OCI-LY1 (cell line): ENCODE results near the gene EEF1G.
"Not testable (repeated sequence)": the region's sequence is repeated elsewhere in the genome, so short reads cannot be mapped to it uniquely, and the experiment has no call there.

Experiments used
- H2AFZ ChIP-seq: fragments of 200-600 bp; sonication (generic), shearing (Covaris generic); 2 replicates; pipeline ENCODE4 v1.6.0; 2014; ENCODE audit warnings: antibody characterized with exemption, mild to moderate bottlenecking, low read length
- H3F3A ChIP-seq: fragments of 200-600 bp; sonication (generic), shearing (Covaris generic); 2 replicates; pipeline ENCODE4 v1.6.0; 2014; ENCODE audit warnings: mild to moderate bottlenecking, antibody characterized with exemption, low read length, moderate library complexity; ENCODE audit not compliant: insufficient read depth
- H3K27ac ChIP-seq: fragments of 200-600 bp; sonication (generic); 2 replicates; pipeline ENCODE4 v1.5.1; 2014; ENCODE audit warnings: low read length, mixed run types, mild to moderate bottlenecking, low read depth; ENCODE audit not compliant: poor library complexity, severe bottlenecking
- H3K27me3 ChIP-seq: fragments of 200-600 bp; sonication (generic); 2 replicates; pipeline ENCODE4 v1.6.0; 2014; ENCODE audit warnings: antibody characterized with exemption, mild to moderate bottlenecking, low read length, moderate library complexity; ENCODE audit not compliant: insufficient read depth
- H3K36me3 ChIP-seq: fragments of 200-600 bp; sonication (generic); 2 replicates; pipeline ENCODE4 v1.6.1; 2014; ENCODE audit warnings: mild to moderate bottlenecking, antibody characterized with exemption, low read length, moderate library complexity, mixed read lengths; ENCODE audit not compliant: insufficient read depth
- H3K4me1 ChIP-seq: fragments of 200-600 bp; sonication (generic); 2 replicates; pipeline ENCODE4 v1.5.1; 2014; ENCODE audit warnings: mild to moderate bottlenecking, low read length, moderate library complexity; ENCODE audit not compliant: insufficient read depth, severe bottlenecking
- H3K4me2 ChIP-seq: fragments of 200-600 bp; sonication (generic), shearing (Covaris generic); 2 replicates; pipeline ENCODE4 v1.6.1; 2014; ENCODE audit warnings: low read length
- H3K4me3 ChIP-seq: fragments of 200-600 bp; sonication (generic); 2 replicates; pipeline ENCODE4 v1.5.1; 2014; ENCODE audit warnings: low read length, low read depth, mild to moderate bottlenecking, mixed read lengths; ENCODE audit not compliant: poor library complexity, severe bottlenecking
- H3K79me2 ChIP-seq: fragments of 200-600 bp; shearing (Covaris generic); 2 replicates; pipeline ENCODE4 v1.6.1; 2016; ENCODE audit warnings: mixed run types, low read length, mixed read lengths; ENCODE audit not compliant: insufficient read depth
- H3K9ac ChIP-seq: fragments of 200-600 bp; sonication (generic), shearing (Covaris generic); 2 replicates; pipeline ENCODE4 v1.6.1; 2014; ENCODE audit warnings: mild to moderate bottlenecking, low read length, mixed read lengths
- H3K9me2 ChIP-seq: fragments of 200-600 bp; sonication (generic), shearing (Covaris generic); 2 replicates; pipeline ENCODE4 v1.6.1; 2014; ENCODE audit warnings: low read depth, mild to moderate bottlenecking, low read length, mixed read lengths
- H3K9me3 ChIP-seq: fragments of 200-600 bp; shearing (Covaris generic); 2 replicates; pipeline ENCODE4 v1.6.1; 2014; ENCODE audit warnings: low read length, mixed read lengths
- H4K20me1 ChIP-seq: fragments of 200-600 bp; sonication (generic), shearing (Covaris generic); 2 replicates; pipeline ENCODE4 v1.6.0; 2016; ENCODE audit warnings: mild to moderate bottlenecking, low read length; ENCODE audit not compliant: insufficient read depth
- EZH2 ChIP-seq: fragments of 200-600 bp; sonication (generic), shearing (Covaris generic); IDR thresholded peaks from 2 replicates; pipeline ENCODE4 v1.8.0; 2017; ENCODE audit warnings: borderline replicate concordance, mixed run types, mild to moderate bottlenecking, antibody characterized with exemption, low read length, moderate library complexity, mixed read lengths
- TF ChIP-seq, protein P1 (sequence below): fragments of 200-600 bp; sonication (generic), shearing (Covaris generic); IDR thresholded peaks from 2 replicates; pipeline ENCODE4 v1.5.1; 2017; ENCODE audit warnings: mild to moderate bottlenecking, antibody characterized with exemption, low read length, moderate library complexity, mixed read lengths

The EEF1G gene

DNA sequence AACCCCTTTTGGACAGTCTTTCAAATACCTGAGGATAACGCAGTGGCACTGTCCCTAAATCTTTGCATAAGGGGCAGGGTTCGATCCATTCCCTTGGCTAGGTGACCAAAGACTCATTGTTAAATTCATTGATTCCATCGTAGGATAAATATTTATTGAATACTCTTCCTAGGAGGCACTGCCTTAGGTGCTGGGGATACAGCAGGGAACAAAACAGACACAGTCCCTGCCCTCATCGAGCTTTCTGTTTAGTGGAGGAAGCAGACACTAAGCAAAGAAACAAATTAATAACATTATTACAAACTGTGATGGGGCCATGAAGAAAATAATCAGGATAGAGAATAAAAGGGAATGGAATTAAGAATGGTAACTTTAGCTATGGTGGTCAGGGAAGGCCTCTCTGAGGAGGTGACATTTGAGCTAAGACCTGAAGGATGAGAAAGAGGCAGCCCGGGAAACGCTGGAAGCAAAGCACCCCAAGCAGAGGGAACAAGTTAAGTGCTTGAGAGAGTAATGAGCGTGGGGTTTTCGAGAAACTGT, 47.4 kb upstream of the EEF1G start:
- Histone ChIP-seq H3K4me2 (peak overlapping the region; percentile 92), H3K36me3 (peaks cover 35% of the 10 kb centered on the region), H3K79me2 (peaks cover 8% of the 10 kb centered on the region), H3K4me3 (peak overlapping the region; percentile 96), H3K27me3 (no peaks in the 10 kb centered on the region), H4K20me1 (no peaks in the 10 kb centered on the region), H3K27ac (peak overlapping the region; percentile 81), H3F3A (peaks cover 7% of the 10 kb centered on the region; the same call in 1 of the 2 replicates), H3K9me2 (no peaks in the 10 kb centered on the region), H2AFZ (no peak overlapping the region), H3K4me1 (peaks cover 14% of the 10 kb centered on the region), H3K9ac (peak overlapping the region; percentile 99), H3K9me3 (no peaks in the 10 kb centered on the region)
- TF ChIP-seq, protein P1, sequence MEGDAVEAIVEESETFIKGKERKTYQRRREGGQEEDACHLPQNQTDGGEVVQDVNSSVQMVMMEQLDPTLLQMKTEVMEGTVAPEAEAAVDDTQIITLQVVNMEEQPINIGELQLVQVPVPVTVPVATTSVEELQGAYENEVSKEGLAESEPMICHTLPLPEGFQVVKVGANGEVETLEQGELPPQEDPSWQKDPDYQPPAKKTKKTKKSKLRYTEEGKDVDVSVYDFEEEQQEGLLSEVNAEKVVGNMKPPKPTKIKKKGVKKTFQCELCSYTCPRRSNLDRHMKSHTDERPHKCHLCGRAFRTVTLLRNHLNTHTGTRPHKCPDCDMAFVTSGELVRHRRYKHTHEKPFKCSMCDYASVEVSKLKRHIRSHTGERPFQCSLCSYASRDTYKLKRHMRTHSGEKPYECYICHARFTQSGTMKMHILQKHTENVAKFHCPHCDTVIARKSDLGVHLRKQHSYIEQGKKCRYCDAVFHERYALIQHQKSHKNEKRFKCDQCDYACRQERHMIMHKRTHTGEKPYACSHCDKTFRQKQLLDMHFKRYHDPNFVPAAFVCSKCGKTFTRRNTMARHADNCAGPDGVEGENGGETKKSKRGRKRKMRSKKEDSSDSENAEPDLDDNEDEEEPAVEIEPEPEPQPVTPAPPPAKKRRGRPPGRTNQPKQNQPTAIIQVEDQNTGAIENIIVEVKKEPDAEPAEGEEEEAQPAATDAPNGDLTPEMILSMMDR: no peak
- TF ChIP-seq EZH2: no peak

DNA sequence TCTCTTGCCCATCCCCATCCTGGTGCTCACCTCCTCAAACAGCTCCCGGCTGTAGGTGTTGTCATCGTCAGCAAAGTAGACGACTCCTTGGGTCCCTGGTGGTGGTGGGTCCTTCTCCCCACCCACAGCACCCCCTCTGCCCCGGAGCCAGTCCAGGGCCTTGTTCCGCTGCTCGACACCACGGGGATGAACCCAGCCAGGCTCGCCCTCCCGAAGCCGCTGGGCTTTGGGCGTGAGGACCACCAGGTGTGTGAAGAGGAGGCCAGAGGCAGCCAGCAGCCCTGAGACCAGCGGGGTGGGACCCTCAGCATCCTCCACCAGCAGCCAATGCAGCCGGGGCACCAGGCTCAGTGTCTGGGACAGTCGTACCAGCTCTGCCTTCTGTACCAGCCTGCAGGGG, 43.3 kb upstream of the EEF1G start:
- not testable (repeated sequence) for H3K4me3 ChIP-seq, H3K9me2 ChIP-seq, H3K9me3 ChIP-seq, H3K4me2 ChIP-seq, H3K27ac ChIP-seq, H4K20me1 ChIP-seq, H3F3A ChIP-seq, H3K9ac ChIP-seq, H3K4me1 ChIP-seq, H3K79me2 ChIP-seq, H2AFZ ChIP-seq, H3K27me3 ChIP-seq
- peaks cover 23% of the 10 kb centered on the region for H3K36me3 ChIP-seq

DNA sequence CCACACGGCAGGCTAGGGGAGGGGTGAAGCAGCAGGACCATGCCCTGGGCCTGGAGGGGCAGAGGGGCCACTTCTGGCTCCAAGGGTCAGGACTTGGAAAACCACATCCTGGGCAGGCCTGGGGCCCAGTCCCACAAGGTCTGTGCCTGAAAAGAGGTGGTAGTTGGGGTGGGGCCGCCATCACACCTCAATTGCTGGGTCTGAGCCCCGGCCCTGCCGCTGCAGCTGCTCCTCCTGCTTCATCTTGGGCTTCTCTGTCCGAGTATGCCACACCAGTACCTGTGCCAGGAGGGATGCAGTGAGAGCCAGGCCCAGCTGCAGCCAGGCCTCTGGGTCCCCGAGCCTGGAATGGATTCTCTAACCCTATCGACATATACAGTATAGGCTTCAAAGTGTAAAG, 41.8 kb upstream of the EEF1G start:
- Histone ChIP-seq H3K36me3 (peaks cover 24% of the 10 kb centered on the region), H3K9ac (no peak overlapping the region)

More for the DNA sequence above, 41.8 kb upstream of the EEF1G start:
- no peaks in the 10 kb centered on the region for H3K9me2 ChIP-seq
- no peaks in the 10 kb centered on the region for H4K20me1 ChIP-seq
- no peaks in the 10 kb centered on the region for H3F3A ChIP-seq
- H2AFZ ChIP-seq: no peak overlapping the region
- TF ChIP-seq, protein P1: no peak
- TF ChIP-seq EZH2: no peak
- no peak overlapping the region for H3K4me2 ChIP-seq
- H3K9me3 ChIP-seq: no peaks in the 10 kb centered on the region
- no peak overlapping the region for H3K27ac ChIP-seq
- no peak overlapping the region for H3K4me3 ChIP-seq
- no peaks in the 10 kb centered on the region; the same call in 1 of the 2 replicates for H3K79me2 ChIP-seq
- H3K4me1 ChIP-seq: peaks cover 16% of the 10 kb centered on the region
- no peaks in the 10 kb centered on the region for H3K27me3 ChIP-seq
